GM23338 (cell line): ENCODE data around the gene DNAH9. TPM values are rescaled to one million over a fixed set of nuclear protein-coding genes. Genes with fewer than 3 reads are reported as not detected.

Experiments used
- ATAC-seq: fragments of 200-7000 bp; cut with Tn5 transposase; 3 replicates; pipeline ENCODE4 v1.9.1; 2020
- DNase-seq: peaks from one replicate; pipeline ENCODE4 v3.0.0-alpha.2; 2015; ENCODE audit warnings: low spot score
- H2AFZ ChIP-seq: fragments of 200-600 bp; sonication (generic); 2 replicates; pipeline ENCODE4 v1.8.0; 2016; ENCODE audit warnings: antibody characterized with exemption, mild to moderate bottlenecking, moderate library complexity
- H3F3A ChIP-seq: fragments of 200-600 bp; sonication (generic); replicated peaks from 2 replicates; pipeline ENCODE4 v1.8.0; 2017; ENCODE audit warnings: antibody characterized with exemption, mixed run types, low read depth
- H3K27ac ChIP-seq: fragments of 200-600 bp; sonication (generic); 2 replicates; pipeline ENCODE4 v1.6.1; 2016; ENCODE audit warnings: low read depth
- H3K27me3 ChIP-seq: fragments of 200-600 bp; sonication (generic); 2 replicates; pipeline ENCODE4 v1.8.0; 2016; ENCODE audit warnings: mild to moderate bottlenecking, mixed run types, moderate library complexity; ENCODE audit not compliant: insufficient read depth
- H3K36me3 ChIP-seq: fragments of 200-600 bp; sonication (generic); 2 replicates; pipeline ENCODE4 v1.8.0; 2016; ENCODE audit warnings: mild to moderate bottlenecking; ENCODE audit not compliant: insufficient read depth
- H3K4me1 ChIP-seq: fragments of 200-600 bp; sonication (generic); 2 replicates; pipeline ENCODE4 v1.8.0; 2016; ENCODE audit warnings: mild to moderate bottlenecking, moderate library complexity; ENCODE audit not compliant: insufficient read depth
- H3K4me2 ChIP-seq: fragments of 200-600 bp; sonication (generic); 2 replicates; pipeline ENCODE4 v1.7.1; 2017; ENCODE audit warnings: mixed run types
- H3K4me3 ChIP-seq: fragments of 200-600 bp; sonication (generic); 2 replicates; pipeline ENCODE4 v1.6.1; 2016; ENCODE audit warnings: mixed run types
- H3K79me2 ChIP-seq: fragments of 200-600 bp; sonication (generic); replicated peaks from 2 replicates; pipeline ENCODE4 v1.8.0; 2017; ENCODE audit warnings: mild to moderate bottlenecking; ENCODE audit not compliant: insufficient read depth
- H3K9me2 ChIP-seq: fragments of 200-600 bp; sonication (generic); 2 replicates; pipeline ENCODE4 v1.8.0; 2017; ENCODE audit not compliant: insufficient read depth
- H4K20me1 ChIP-seq: fragments of 200-600 bp; sonication (generic); replicated peaks from 2 replicates; pipeline ENCODE4 v1.8.0; 2017; ENCODE audit warnings: mild to moderate bottlenecking; ENCODE audit not compliant: insufficient read depth
- H3K27ac Mint-ChIP-seq: 2 replicates; pipeline ENCODE4 v1.8.0; 2020; ENCODE audit warnings: inconsistent platforms, mild to moderate bottlenecking, moderate library complexity, mixed read lengths
- H3K27me3 Mint-ChIP-seq: 3 replicates; pipeline ENCODE4 v1.8.0; 2022; ENCODE audit warnings: low read depth, mild to moderate bottlenecking, moderate library complexity, mixed read lengths, inconsistent platforms; ENCODE audit not compliant: insufficient read depth, poor library complexity
- H3K36me3 Mint-ChIP-seq: 3 replicates; pipeline ENCODE4 v1.8.0; 2021; ENCODE audit warnings: low read depth, mild to moderate bottlenecking, inconsistent platforms, moderate library complexity, mixed read lengths
- H3K4me1 Mint-ChIP-seq: 3 replicates; pipeline ENCODE4 v1.8.0; 2020; ENCODE audit warnings: mild to moderate bottlenecking, inconsistent platforms, mixed read lengths
- H3K4me3 Mint-ChIP-seq: 3 replicates; pipeline ENCODE4 v1.8.0; 2021; ENCODE audit warnings: moderate library complexity, mild to moderate bottlenecking, inconsistent platforms, mixed read lengths
- H3K9me3 Mint-ChIP-seq: 3 replicates; pipeline ENCODE4 v1.8.0; 2020; ENCODE audit warnings: moderate library complexity, mild to moderate bottlenecking, inconsistent platforms, mixed read lengths
- CREB1 ChIP-seq: fragments of 250-450 bp; sonication (Bioruptor Pico); IDR thresholded peaks from 2 replicates; pipeline ENCODE4 v1.5.0; 2020; ENCODE audit warnings: low read depth, mild to moderate bottlenecking, moderate library complexity
- CTCF ChIP-seq, 2 experiments: fragments of 200-600 bp in 1 of 2; sonication (generic) in 1 of 2; conservative IDR thresholded peaks; 2 replicates each; pipeline versions ENCODE4 v1.5.1 to v1.6.1; 2016 to 2017; ENCODE audit warnings: antibody characterized with exemption in 2 of 2, low read depth in 2 of 2, mild to moderate bottlenecking in 2 of 2, moderate library complexity in 1 of 2
- ETS1 ChIP-seq: IDR thresholded peaks from 2 replicates; pipeline ENCODE4 v1.6.1; 2016; ENCODE audit warnings: antibody characterized with exemption
- EZH2 ChIP-seq: fragments of 200-600 bp; sonication (generic); IDR thresholded peaks from one replicate; pipeline ENCODE4 v1.8.0; 2017; ENCODE audit warnings: antibody characterized with exemption, mild to moderate bottlenecking, low read depth; ENCODE audit not compliant: unreplicated experiment
- EZH2phosphoT487 ChIP-seq: fragments of 200-600 bp; sonication (generic); IDR thresholded peaks from one replicate; pipeline ENCODE4 v1.8.1; 2018; ENCODE audit warnings: antibody characterized with exemption; ENCODE audit not compliant: unreplicated experiment
- JUNB ChIP-seq: IDR thresholded peaks from one replicate; pipeline ENCODE4 v1.6.1; 2016; ENCODE audit warnings: antibody characterized with exemption; ENCODE audit not compliant: unreplicated experiment
- NANOG ChIP-seq: IDR thresholded peaks from 2 replicates; pipeline ENCODE4 v1.6.1; 2016; ENCODE audit warnings: antibody characterized with exemption, borderline replicate concordance
- REST ChIP-seq: IDR thresholded peaks from one replicate; pipeline ENCODE4 v1.6.1; 2018; ENCODE audit warnings: antibody characterized with exemption; ENCODE audit not compliant: unreplicated experiment
- STAT1 ChIP-seq: IDR thresholded peaks from one replicate; pipeline ENCODE4 v1.6.1; 2016; ENCODE audit warnings: antibody characterized with exemption; ENCODE audit not compliant: unreplicated experiment
- ZNF462 ChIP-seq: fragments of 250-450 bp; sonication (Bioruptor Pico); IDR thresholded peaks from 2 replicates; pipeline ENCODE4 v1.5.0; 2020; ENCODE audit warnings: mild to moderate bottlenecking, moderate library complexity
- polyA plus RNA-seq: library from polyadenylated mRNA; unstranded; fragments of >200 nt; fragmentation: Nextera tagmentation; extraction: Ambion mirVana; gene quantifications from 2 replicates; pipeline ENCODE4 v1.2.1, GENCODE V29; 2016
- total RNA-seq: library from RNA; depleted of rRNA; stranded (reverse); fragments of >200 nt; shearing (Covaris generic); gene quantifications from 2 replicates; pipeline ENCODE4 v1.2.3, GENCODE V29; 2014

DNAH9 gene
- total and polyA plus RNA-seq, 2 experiments from 2014 or later: not detected

- TF ChIP-seq ZNF462 (CRISPR knock-in tag) (no peak), JUNB (no peak), STAT1 (no peak)
These were observed 257.0 kb downstream of the DNAH9 start (continued) for GRCh38 chr17:11855306-11855705.

GRCh38 chr17:11857006-11857405 lies 258.7 kb downstream of the DNAH9 start:
- TF ChIP-seq CTCF (conservative IDR thresholded peaks at IDR 0.05; ENCODE audit: low read depth in 2 of 2): no peak
- no peak for TF ChIP-seq CREB1 (CRISPR knock-in tag)
- TF ChIP-seq NANOG: no peak
- TF ChIP-seq ETS1: no peak
- TF ChIP-seq EZH2phosphoT487: no peak
- TF ChIP-seq EZH2: no peak
- no peak for TF ChIP-seq REST
- TF ChIP-seq JUNB: no peak
- H3K27ac Mint-ChIP-seq: no peak overlapping the region
- no peak overlapping the region for H3K4me3 Mint-ChIP-seq
- no peak overlapping the region for H2AFZ ChIP-seq
- H3K4me2 ChIP-seq: no peak overlapping the region
- no peaks in the 10 kb centered on the region for H3K79me2 ChIP-seq
- peaks cover 3% of the 10 kb centered on the region; the same call in 1 of the 2 replicates for H3K36me3 ChIP-seq
- no peaks in the 10 kb centered on the region for H3K4me1 ChIP-seq
- no peaks in the 10 kb centered on the region for H3F3A ChIP-seq
- no peaks in the 10 kb centered on the region for H3K27me3 ChIP-seq
- no peak overlapping the region for H3K27ac ChIP-seq
- no peaks in the 10 kb centered on the region for H3K4me1 Mint-ChIP-seq
- peaks cover 30% of the 10 kb centered on the region for H3K36me3 Mint-ChIP-seq
- H3K27me3 Mint-ChIP-seq: no peaks in the 10 kb centered on the region
- H3K4me3 ChIP-seq: no peak overlapping the region
- peaks cover 83% of the 10 kb centered on the region for H3K9me3 Mint-ChIP-seq
- 0 out of 2 replicates have a peak, but pooled peaks cover 2% of the 10 kb centered on the region for H3K9me2 ChIP-seq
- no peaks in the 10 kb centered on the region for H4K20me1 ChIP-seq
- ATAC-seq (no peak), DNase-seq (no peak)
